Suprapubic skin (tissue), 4 donors: ENCODE results near the gene CHSY1. TPM values are rescaled to one million over a fixed set of nuclear protein-coding genes. Genes with fewer than 3 reads are reported as not detected.

Source experiments
- DNase-seq, 2 donors: peaks; one replicate each; pipeline ENCODE4 v3.0.0-alpha.2; 2019; ENCODE audit warnings: low spot score in 2 of 2
- H3K27ac ChIP-seq: fragments of 200-600 bp; sonication (generic); one replicate; pipeline ENCODE4 v1.5.1; 2019
- H3K27me3 ChIP-seq: fragments of 200-600 bp; sonication (generic); one replicate; pipeline ENCODE4 v1.5.1; 2019
- H3K36me3 ChIP-seq: fragments of 200-600 bp; sonication (generic); one replicate; pipeline ENCODE4 v1.5.1; 2019
- H3K4me1 ChIP-seq: fragments of 200-600 bp; sonication (generic); one replicate; pipeline ENCODE4 v1.5.1; 2019
- H3K4me3 ChIP-seq: fragments of 200-600 bp; sonication (generic); one replicate; pipeline ENCODE4 v1.5.1; 2019; ENCODE audit warnings: mild to moderate bottlenecking
- H3K9me3 ChIP-seq: fragments of 200-600 bp; sonication (generic); one replicate; pipeline ENCODE4 v1.5.1; 2019
- CTCF ChIP-seq, 2 donors: fragments of 200-600 bp in 1 of 2; fragments of 450-650 bp in 1 of 2; sonication (generic) in 1 of 2; IDR thresholded peaks; one replicate each; pipeline ENCODE4 v1.5.1; 2016 to 2019; ENCODE audit warnings: antibody characterized with exemption in 2 of 2, mild to moderate bottlenecking in 1 of 2, moderate library complexity in 1 of 2
- EP300 ChIP-seq: sonication (generic); formaldehyde crosslinking; IDR thresholded peaks from one replicate; pipeline ENCODE4 v1.6.1; 2017; ENCODE audit warnings: antibody characterized with exemption
- POLR2A ChIP-seq, 2 donors: fragments of 450-650 bp; IDR thresholded peaks; one replicate each; pipeline ENCODE4 v1.6.1; 2017; ENCODE audit warnings: antibody characterized with exemption in 2 of 2, mild to moderate bottlenecking in 2 of 2, moderate library complexity in 2 of 2
- POLR2AphosphoS5 ChIP-seq, 3 donors: sonication (generic); formaldehyde crosslinking; IDR thresholded peaks; one replicate each; pipeline ENCODE4 v1.6.1; 2017; ENCODE audit warnings: antibody characterized with exemption in 3 of 3
- WGBS: methylation state at CpG from one replicate; pipeline ENCODE4 v1.1.5; 2018; 5-methylcytosine and 5-hydroxymethylcytosine counted together
- total RNA-seq, 4 donors: library from RNA; depleted of rRNA; stranded (reverse); fragments of >200 nt; gene quantifications; one replicate each; pipeline ENCODE4 v1.1.0, GENCODE V29; 2016

Gene CHSY1
- total RNA-seq, 4 donors from 2014 or later, result 29.7 to 39.6 (median 30.5) TPM

- Histone ChIP-seq H3K9me3 (no peaks in the 10 kb centered on the region), H3K36me3 (peaks cover 12% of the 10 kb centered on the region), H3K27me3 (no peaks in the 10 kb centered on the region), H3K27ac (no peak overlapping the region), H3K4me1 (peaks cover 93% of the 10 kb centered on the region), H3K4me3 (no peak overlapping the region)
- DNase-seq, result peak in 1 of 2 donors; percentile 75
- no peak for TF ChIP-seq POLR2AphosphoS5 (IDR thresholded peaks at IDR 0.05)
- no peak for TF ChIP-seq EP300
- TF ChIP-seq CTCF (IDR thresholded peaks at IDR 0.05), result no peak
- no peak for TF ChIP-seq POLR2A (IDR thresholded peaks at IDR 0.05)
- 85% methylated on average over 12 of the region's 12 CpGs for whole genome bisulfite sequencing
These were observed 76.4 kb downstream of the CHSY1 start for GRCh38 chr15:101175401-101175800.

GRCh38 chr15:101174152-101174920 is 77.5 kb downstream of the CHSY1 start:
- H3K4me3 ChIP-seq, result no peak overlapping the region
- peaks cover 93% of the 10 kb centered on the region for H3K4me1 ChIP-seq
- peaks cover 12% of the 10 kb centered on the region for H3K36me3 ChIP-seq
- 68% methylated on average over 29 of the region's 29 CpGs for WGBS
- H3K27me3 ChIP-seq, result no peaks in the 10 kb centered on the region
- TF ChIP-seq POLR2AphosphoS5 (IDR thresholded peaks at IDR 0.05) (peak in 1 of 3 donors; percentile 63), POLR2A (IDR thresholded peaks at IDR 0.05) (no peak), EP300 (no peak), CTCF (IDR thresholded peaks at IDR 0.05) (no peak)
- peak; percentile 73 to 77 for DNase-seq
- peak overlapping the region; percentile 51 for H3K27ac ChIP-seq
- H3K9me3 ChIP-seq, result no peaks in the 10 kb centered on the region

- Histone ChIP-seq H3K9me3 (no peaks in the 10 kb centered on the region), H3K27me3 (no peaks in the 10 kb centered on the region), H3K4me1 (peaks cover 95% of the 10 kb centered on the region), H3K36me3 (peaks cover 10% of the 10 kb centered on the region), H3K4me3 (no peak overlapping the region), H3K27ac (peak overlapping the region; percentile 51)
- peak; percentile 56 to 67 for DNase-seq
- TF ChIP-seq EP300, result no peak
- TF ChIP-seq POLR2A (IDR thresholded peaks at IDR 0.05), result no peak
- no peak for TF ChIP-seq CTCF (IDR thresholded peaks at IDR 0.05)
- TF ChIP-seq POLR2AphosphoS5 (IDR thresholded peaks at IDR 0.05), result no peak
- WGBS, result 90% methylated on average over 12 of the region's 14 CpGs
These were observed 78.4 kb downstream of the CHSY1 start for GRCh38 chr15:101173233-101174119.

GRCh38 chr15:101172501-101173071 is 79.3 kb downstream of the CHSY1 start:
- 43% methylated on average over 15 of the region's 17 CpGs for WGBS
- TF ChIP-seq POLR2AphosphoS5 (IDR thresholded peaks at IDR 0.05) (no peak), EP300 (no peak)
- Histone ChIP-seq H3K27me3 (no peaks in the 10 kb centered on the region), H3K4me1 (peaks cover 95% of the 10 kb centered on the region), H3K4me3 (no peak overlapping the region), H3K27ac (no peak overlapping the region), H3K9me3 (no peaks in the 10 kb centered on the region), H3K36me3 (peaks cover 4% of the 10 kb centered on the region)
- peak; percentile 38 to 53 for DNase-seq

- 44% methylated on average over 12 of the region's 12 CpGs for WGBS
- peak overlapping the region; percentile 3 for H3K27ac ChIP-seq
These were observed 79.9 kb downstream of the CHSY1 start for GRCh38 chr15:101171954-101172353.

More at GRCh38 chr15:101171954-101172353, 79.9 kb downstream of the CHSY1 start:
- no peaks in the 10 kb centered on the region for H3K27me3 ChIP-seq
- DNase-seq, result no peak
- H3K4me1 ChIP-seq, result peaks cover 95% of the 10 kb centered on the region
- no peaks in the 10 kb centered on the region for H3K9me3 ChIP-seq
- no peak for TF ChIP-seq POLR2A (IDR thresholded peaks at IDR 0.05)
- TF ChIP-seq EP300, result no peak
- no peak for TF ChIP-seq CTCF (IDR thresholded peaks at IDR 0.05)
- TF ChIP-seq POLR2AphosphoS5 (IDR thresholded peaks at IDR 0.05), result no peak
- H3K4me3 ChIP-seq, result no peak overlapping the region
- H3K36me3 ChIP-seq, result peaks cover 4% of the 10 kb centered on the region
